Karpas-422 (cell line): Measurements from ENCODE around the gene PSMC3. TPM values are rescaled to one million over a fixed set of nuclear protein-coding genes. Genes with fewer than 3 reads are reported as not detected.
A peak's percentile ranks its signal among the peaks of the same experiment; 100 is the strongest.

Experiments
- DNase-seq: peaks from one replicate; pipeline ENCODE4 v3.0.0-alpha.2; 2015
- H2AFZ ChIP-seq: fragments of 200-600 bp; sonication (generic); 2 replicates; pipeline ENCODE4 v1.6.1; 2014; ENCODE audit warnings: antibody characterized with exemption, low read length, mixed read lengths
- H3K27ac ChIP-seq: fragments of 200-600 bp; sonication (generic); 2 replicates; pipeline ENCODE4 v1.5.1; 2014; ENCODE audit warnings: mild to moderate bottlenecking, low read length, moderate library complexity
- H3K27me3 ChIP-seq: fragments of 200-600 bp; sonication (generic); 2 replicates; pipeline ENCODE4 v1.6.1; 2014; ENCODE audit warnings: low read length, mixed read lengths
- H3K36me3 ChIP-seq: fragments of 200-600 bp; sonication (generic); 2 replicates; pipeline ENCODE4 v1.6.1; 2014; ENCODE audit warnings: low read length, mixed read lengths; ENCODE audit not compliant: insufficient read depth
- H3K4me1 ChIP-seq: fragments of 200-600 bp; sonication (generic); 2 replicates; pipeline ENCODE4 v1.6.1; 2014; ENCODE audit warnings: mild to moderate bottlenecking, low read length, mixed read lengths
- H3K4me2 ChIP-seq: fragments of 200-600 bp; sonication (generic); 2 replicates; pipeline ENCODE4 v1.6.1; 2014; ENCODE audit warnings: low read length, low read depth, mild to moderate bottlenecking; ENCODE audit not compliant: poor library complexity, severe bottlenecking
- H3K4me3 ChIP-seq: fragments of 200-600 bp; sonication (generic); 2 replicates; pipeline ENCODE4 v1.5.1; 2014; ENCODE audit warnings: mild to moderate bottlenecking, antibody characterized with exemption, low read length, mixed read lengths
- H3K79me2 ChIP-seq: fragments of 200-600 bp; sonication (generic); 2 replicates; pipeline ENCODE4 v1.6.1; 2014; ENCODE audit warnings: mild to moderate bottlenecking, low read length, mixed read lengths
- H3K9ac ChIP-seq: fragments of 200-600 bp; sonication (generic); 2 replicates; pipeline ENCODE4 v1.6.0; 2014; ENCODE audit warnings: low read length
- H3K9me2 ChIP-seq: fragments of 200-600 bp; sonication (generic), shearing (Covaris generic); replicated peaks from 2 replicates; pipeline ENCODE4 v1.6.0; 2014; ENCODE audit warnings: mild to moderate bottlenecking, low read length, moderate library complexity; ENCODE audit not compliant: insufficient read depth
- H3K9me3 ChIP-seq: fragments of 300-700, 200-600 bp; sonication (generic); 2 replicates; pipeline ENCODE4 v1.6.1; 2014; ENCODE audit warnings: low read length, mixed read lengths
- H4K20me1 ChIP-seq: fragments of 200-600 bp; sonication (generic); 2 replicates; pipeline ENCODE4 v1.6.1; 2014; ENCODE audit warnings: mild to moderate bottlenecking, antibody characterized with exemption, low read length, low read depth; ENCODE audit not compliant: insufficient read depth
- total RNA-seq: library from RNA; depleted of rRNA; stranded (reverse); fragments of >200 nt; shearing (Covaris generic); gene quantifications from 2 replicates; pipeline ENCODE4 v1.2.3, GENCODE V29; 2014; ENCODE audit warnings: low replicate concordance

Gene PSMC3
- total RNA-seq, 1 experiment from 2014 or later, result 40.6 TPM

DNA sequence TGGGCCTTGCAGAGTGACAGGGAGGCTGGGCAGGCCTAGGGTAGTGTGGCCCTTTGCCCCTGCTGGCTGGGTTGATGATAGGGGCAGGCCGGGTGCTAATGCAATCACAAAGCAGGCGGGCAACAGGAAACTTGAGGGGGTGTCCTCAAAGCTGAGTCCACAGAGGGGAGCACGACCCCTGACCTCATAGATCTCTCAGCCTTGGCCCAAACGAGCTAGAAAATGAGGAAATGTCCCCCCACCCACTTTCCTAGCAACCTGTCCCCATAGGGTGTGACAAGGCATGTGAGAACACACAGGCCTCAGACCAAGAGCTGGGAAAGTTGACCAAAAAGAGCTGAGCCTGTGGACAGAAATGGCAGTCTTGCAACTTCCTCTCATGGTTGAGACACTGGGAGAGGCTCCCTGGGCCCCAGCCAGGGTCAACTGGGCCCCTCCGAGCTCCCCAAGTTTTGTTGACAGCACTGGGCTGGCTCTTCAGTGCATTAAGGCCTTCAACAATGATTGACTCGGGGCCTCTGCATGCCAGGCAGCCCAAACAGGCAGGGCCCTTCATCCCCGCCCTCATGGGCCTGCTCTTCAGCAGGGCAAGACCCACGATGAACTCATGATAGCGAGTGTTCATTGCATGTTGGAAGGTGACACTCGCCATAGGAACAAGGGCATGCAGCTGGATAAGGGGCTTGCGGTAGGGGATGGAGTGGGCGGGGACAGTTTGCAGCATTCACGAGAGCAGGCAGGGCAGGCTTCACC lies 38.1 kb downstream of the PSMC3 start:
- Histone ChIP-seq H3K4me2 (no peak overlapping the region), H3K27ac (no peak overlapping the region), H2AFZ (no peak overlapping the region), H3K4me1 (no peaks in the 10 kb centered on the region), H3K36me3 (no peaks in the 10 kb centered on the region), H3K9me3 (no peaks in the 10 kb centered on the region), H3K79me2 (no peaks in the 10 kb centered on the region), H3K27me3 (no peaks in the 10 kb centered on the region), H3K9ac (no peak overlapping the region), H4K20me1 (no peaks in the 10 kb centered on the region), H3K9me2 (no peaks in the 10 kb centered on the region), H3K4me3 (no peak overlapping the region)
- no peak for DNase-seq

DNA sequence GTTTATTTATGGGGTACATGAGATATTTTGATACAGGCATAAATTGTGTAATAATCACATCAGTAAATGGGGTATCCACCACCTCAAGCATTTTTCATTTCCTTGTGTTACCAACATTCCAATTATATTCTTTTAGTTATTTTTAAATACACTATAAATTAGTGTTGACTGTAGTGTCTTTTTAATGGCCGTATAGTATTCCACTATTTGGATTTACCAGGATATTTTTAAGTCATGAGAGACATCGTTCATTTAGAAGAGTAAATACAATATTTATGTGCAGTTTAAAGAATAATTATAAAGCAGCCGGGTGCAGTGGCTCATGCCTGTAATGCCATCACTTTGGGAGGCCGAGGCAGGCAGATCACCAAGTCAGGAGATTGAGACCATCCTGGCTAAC lies 41.7 kb downstream of the PSMC3 start:
- Histone ChIP-seq H3K36me3 (no peaks in the 10 kb centered on the region), H3K9me3 (no peaks in the 10 kb centered on the region), H3K27me3 (no peaks in the 10 kb centered on the region), H3K4me2 (no peak overlapping the region), H3K27ac (no peak overlapping the region), H2AFZ (no peak overlapping the region), H3K4me1 (no peaks in the 10 kb centered on the region; the same call in 1 of the 2 replicates), H3K9ac (no peak overlapping the region), H3K79me2 (no peaks in the 10 kb centered on the region), H4K20me1 (no peaks in the 10 kb centered on the region), H3K9me2 (no peaks in the 10 kb centered on the region), H3K4me3 (no peak overlapping the region)
- DNase-seq, result no peak

DNA sequence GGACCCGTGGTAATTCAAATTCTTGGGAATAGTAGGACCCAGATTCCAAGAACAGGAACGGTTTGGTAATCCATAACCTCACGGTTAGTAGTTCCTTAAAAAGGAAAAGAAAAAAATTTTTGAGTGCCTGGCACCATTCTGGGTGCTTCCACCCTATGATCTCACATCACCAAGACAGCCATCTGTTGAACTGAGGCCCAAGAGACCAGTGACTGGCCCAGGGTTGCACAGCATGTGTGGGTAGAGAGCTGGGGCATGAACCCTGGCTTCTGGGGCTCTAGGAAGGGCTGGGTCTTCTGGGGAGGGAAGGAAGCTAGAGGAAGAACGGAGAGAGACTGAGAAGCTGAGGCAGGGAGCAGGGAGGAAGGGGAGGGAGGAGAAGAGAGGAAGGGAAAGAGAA lies 43.2 kb downstream of the PSMC3 start:
- H3K4me2 ChIP-seq, result no peak overlapping the region

DNA sequence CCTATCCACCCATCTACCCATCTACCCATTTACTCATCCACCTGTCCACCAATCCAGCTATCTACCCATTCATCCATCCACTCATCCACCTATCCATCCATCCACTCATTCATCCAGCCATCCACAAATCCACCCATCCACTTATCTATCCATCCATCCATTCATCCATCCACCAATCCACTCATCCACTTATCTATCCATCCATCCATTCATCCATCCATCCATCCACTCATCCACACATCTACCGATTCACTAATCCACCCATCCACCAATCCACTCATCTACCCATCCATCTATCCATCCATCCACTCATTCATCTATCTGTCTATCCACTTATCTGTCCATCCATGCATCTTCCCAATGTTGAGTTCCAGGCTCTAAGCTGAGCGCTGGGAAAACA lies 46.2 kb downstream of the PSMC3 start:
- Histone ChIP-seq H3K9me2 (no peaks in the 10 kb centered on the region), H4K20me1 (peaks cover 17% of the 10 kb centered on the region), H3K27me3 (no peaks in the 10 kb centered on the region), H2AFZ (no peak overlapping the region), H3K79me2 (peaks cover 38% of the 10 kb centered on the region), H3K4me1 (peaks cover 28% of the 10 kb centered on the region), H3K9me3 (no peaks in the 10 kb centered on the region), H3K4me2 (no peak overlapping the region), H3K27ac (no peak overlapping the region), H3K4me3 (no peak overlapping the region), H3K36me3 (peaks cover 6% of the 10 kb centered on the region; the same call in 1 of the 2 replicates), H3K9ac (no peak overlapping the region)
- DNase-seq, result no peak

More for the DNA sequence above, 43.2 kb downstream of the PSMC3 start:
- no peak for DNase-seq
- Histone ChIP-seq H2AFZ (no peak overlapping the region), H3K9me3 (no peaks in the 10 kb centered on the region), H3K36me3 (no peaks in the 10 kb centered on the region), H3K79me2 (peaks cover 8% of the 10 kb centered on the region), H3K4me3 (no peak overlapping the region), H3K4me1 (peaks cover 9% of the 10 kb centered on the region), H3K9ac (no peak overlapping the region), H3K27ac (no peak overlapping the region), H3K27me3 (no peaks in the 10 kb centered on the region), H4K20me1 (no peaks in the 10 kb centered on the region), H3K9me2 (no peaks in the 10 kb centered on the region)

DNA sequence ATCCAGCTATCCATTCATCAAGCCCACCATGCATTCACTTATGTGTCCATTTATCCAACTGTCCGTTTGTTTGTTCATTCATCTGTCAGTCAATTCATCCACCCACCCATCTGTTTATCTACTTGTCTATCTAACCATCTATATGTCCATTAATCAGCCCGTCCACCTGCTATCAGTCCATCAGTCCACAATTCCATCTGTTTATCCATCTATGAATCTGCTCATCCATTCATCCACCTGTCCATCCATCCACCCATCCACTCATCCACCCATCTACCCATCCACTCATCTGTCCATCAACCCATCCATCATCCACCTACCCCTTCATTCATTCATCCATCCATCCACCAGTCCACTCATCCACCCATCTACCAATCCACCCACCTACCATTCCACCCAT lies 46.9 kb downstream of the PSMC3 start:
- no peak for DNase-seq
- H3K36me3 ChIP-seq, result peaks cover 14% of the 10 kb centered on the region
- H3K4me3 ChIP-seq, result no peak overlapping the region
- H3K27me3 ChIP-seq, result no peaks in the 10 kb centered on the region
- peak overlapping the region; percentile 93 for H3K27ac ChIP-seq
- peak overlapping the region; percentile 84 for H3K4me2 ChIP-seq
- H4K20me1 ChIP-seq, result peaks cover 17% of the 10 kb centered on the region
- no peak overlapping the region for H2AFZ ChIP-seq
- peak overlapping the region; percentile 90; the same call in 1 of the 2 replicates for H3K9ac ChIP-seq
- H3K9me3 ChIP-seq, result no peaks in the 10 kb centered on the region
- no peaks in the 10 kb centered on the region for H3K9me2 ChIP-seq
- peaks cover 46% of the 10 kb centered on the region for H3K79me2 ChIP-seq
- H3K4me1 ChIP-seq, result peaks cover 35% of the 10 kb centered on the region

DNA sequence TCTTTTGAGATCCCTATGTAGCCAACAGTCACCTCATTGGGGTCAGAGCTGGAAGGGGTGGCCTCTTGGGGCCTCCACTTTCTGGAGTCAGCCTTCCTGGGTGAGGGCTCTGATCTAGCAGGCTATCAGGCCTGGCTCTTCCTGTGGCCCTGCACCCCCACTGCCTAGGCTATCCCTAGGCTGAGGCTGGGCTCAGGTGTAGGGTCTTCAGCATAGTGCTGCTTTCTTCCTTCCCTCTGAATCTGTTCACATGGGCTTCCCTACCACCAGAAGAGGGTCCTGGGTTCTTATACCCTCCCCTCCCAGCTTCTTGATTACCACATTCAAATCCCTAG lies 47.4 kb downstream of the PSMC3 start:
- Histone ChIP-seq H3K79me2 (peaks cover 51% of the 10 kb centered on the region), H3K36me3 (peaks cover 16% of the 10 kb centered on the region), H3K4me1 (peaks cover 37% of the 10 kb centered on the region), H3K9me3 (no peaks in the 10 kb centered on the region), H4K20me1 (peaks cover 17% of the 10 kb centered on the region), H2AFZ (no peak overlapping the region), H3K4me3 (peak overlapping the region; percentile 84), H3K27ac (peak overlapping the region; percentile 93), H3K27me3 (no peaks in the 10 kb centered on the region), H3K4me2 (peak overlapping the region; percentile 84), H3K9ac (peak overlapping the region; percentile 90), H3K9me2 (no peaks in the 10 kb centered on the region)
- DNase-seq, result no peak

DNA sequence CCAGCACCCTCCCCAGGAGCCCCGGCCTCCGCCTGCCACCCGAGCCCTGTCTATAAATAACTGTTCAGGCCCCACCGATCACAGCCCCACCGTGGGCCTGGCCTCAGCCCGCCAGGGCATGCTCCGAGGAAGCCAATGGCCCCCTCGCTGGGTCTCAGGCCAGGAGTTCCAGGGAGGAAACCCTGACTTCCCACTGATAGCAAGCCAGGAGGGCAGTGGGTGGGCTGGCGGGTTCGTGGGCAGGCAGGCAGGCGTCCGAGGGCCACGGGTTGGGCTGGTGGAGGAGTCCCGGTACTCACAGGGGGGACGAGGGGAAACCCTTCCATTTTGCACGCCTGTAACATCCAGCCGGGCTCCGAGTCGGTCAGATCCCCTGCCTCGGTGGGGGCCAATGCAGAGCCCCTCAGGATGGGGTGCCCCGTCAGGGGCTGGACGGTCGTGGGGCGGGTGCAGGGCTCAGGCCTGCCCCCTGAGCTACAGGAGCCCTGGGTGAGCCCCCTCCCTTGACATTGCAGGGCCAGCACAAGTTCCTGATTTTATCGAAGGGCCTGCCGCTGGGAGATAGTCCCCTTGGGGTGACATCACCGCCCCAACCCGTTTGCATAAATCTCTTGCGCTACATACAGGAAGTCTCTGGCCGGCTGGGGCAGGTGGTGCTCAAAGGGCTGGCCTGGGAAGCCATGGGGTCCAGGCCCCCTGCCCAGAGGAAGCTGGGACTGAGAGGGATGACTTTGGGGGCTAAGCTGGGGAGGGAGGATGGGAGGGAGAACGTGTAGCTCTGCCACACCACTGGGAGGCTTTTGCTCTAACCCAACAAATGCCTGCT lies 48.0 kb downstream of the PSMC3 start, which contains the start of gene SPI1:
SPI1 (minus strand) TSS at position 538 of the 826 bp plus-strand sequence; CDS start at position 344, 194 bp downstream.
- Histone ChIP-seq H3K4me3 (peak within 1 kb of the TSS; percentile 84), H3K27ac (peak within 1 kb of the TSS; percentile 93), H2AFZ (no peak within 1 kb of the TSS), H3K4me1 (peaks cover 37% of the 10 kb centered on the region), H4K20me1 (peaks cover 17% of the 10 kb centered on the region), H3K79me2 (peaks cover 57% of the 10 kb centered on the region), H3K9ac (peak within 1 kb of the TSS; percentile 90), H3K9me3 (no peaks in the 10 kb centered on the region), H3K36me3 (peaks cover 21% of the 10 kb centered on the region), H3K4me2 (peak within 1 kb of the TSS; percentile 84), H3K9me2 (no peaks in the 10 kb centered on the region), H3K27me3 (no peaks in the 10 kb centered on the region)
- DNase-seq, result peak; percentile 96

DNA sequence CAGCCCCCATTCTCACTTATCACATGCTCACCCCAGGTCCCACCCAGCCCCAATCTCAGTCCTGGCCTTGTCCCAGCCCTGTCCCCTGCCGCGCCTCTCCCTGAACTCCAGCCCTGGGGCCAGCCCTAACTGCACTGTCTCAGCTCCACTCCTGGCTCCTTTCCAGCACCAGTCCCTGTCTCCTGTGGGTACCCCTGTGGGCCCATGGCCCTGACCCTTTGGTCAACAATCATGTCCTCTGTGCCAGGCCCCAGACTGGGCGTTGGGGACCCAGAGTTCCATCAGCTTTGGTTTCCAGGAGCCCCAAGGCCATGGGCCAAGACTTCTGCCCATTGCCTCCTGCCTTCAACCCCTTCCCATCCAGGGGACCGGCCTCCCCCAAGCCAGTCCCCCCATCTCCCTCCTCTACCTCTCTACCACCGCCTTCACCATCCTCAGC lies 48.6 kb downstream of the PSMC3 start:
- no peaks in the 10 kb centered on the region for H3K9me3 ChIP-seq
- H3K9ac ChIP-seq, result peak overlapping the region; percentile 90
- H3K79me2 ChIP-seq, result peaks cover 62% of the 10 kb centered on the region
- H4K20me1 ChIP-seq, result peaks cover 17% of the 10 kb centered on the region
- peak overlapping the region; percentile 93 for H3K27ac ChIP-seq
- H3K9me2 ChIP-seq, result no peaks in the 10 kb centered on the region
- peak overlapping the region; percentile 84 for H3K4me3 ChIP-seq
- H2AFZ ChIP-seq, result no peak overlapping the region
- DNase-seq, result no peak
- H3K27me3 ChIP-seq, result no peaks in the 10 kb centered on the region
- H3K4me1 ChIP-seq, result peaks cover 37% of the 10 kb centered on the region
- H3K36me3 ChIP-seq, result peaks cover 23% of the 10 kb centered on the region
- H3K4me2 ChIP-seq, result peak overlapping the region; percentile 84
